GM08714 (cell line): Measurements from ENCODE around the gene ARHGEF25.
"Not testable (repeated sequence)": the region's sequence is repeated elsewhere in the genome, so short reads cannot be mapped to it uniquely, and the experiment has no call there.

Experiments
- H3K4me3 ChIP-seq: fragments of 200-500 bp; sonication (Bioruptor generic); 2 replicates; pipeline ENCODE4 v1.5.1; 2014; ENCODE audit warnings: mild to moderate bottlenecking, low read length, inconsistent platforms
- ZNF274 ChIP-seq: IDR thresholded peaks from 2 replicates; pipeline ENCODE4 v1.6.1; 2012; ENCODE audit warnings: mild to moderate bottlenecking, low read depth, low read length

ARHGEF25 gene

GRCh38 chr12:57609101-57609780 is 2.0 kb upstream of the ARHGEF25 start:
- no peak for TF ChIP-seq ZNF274
- H3K4me3 ChIP-seq: no peak overlapping the region

DNA sequence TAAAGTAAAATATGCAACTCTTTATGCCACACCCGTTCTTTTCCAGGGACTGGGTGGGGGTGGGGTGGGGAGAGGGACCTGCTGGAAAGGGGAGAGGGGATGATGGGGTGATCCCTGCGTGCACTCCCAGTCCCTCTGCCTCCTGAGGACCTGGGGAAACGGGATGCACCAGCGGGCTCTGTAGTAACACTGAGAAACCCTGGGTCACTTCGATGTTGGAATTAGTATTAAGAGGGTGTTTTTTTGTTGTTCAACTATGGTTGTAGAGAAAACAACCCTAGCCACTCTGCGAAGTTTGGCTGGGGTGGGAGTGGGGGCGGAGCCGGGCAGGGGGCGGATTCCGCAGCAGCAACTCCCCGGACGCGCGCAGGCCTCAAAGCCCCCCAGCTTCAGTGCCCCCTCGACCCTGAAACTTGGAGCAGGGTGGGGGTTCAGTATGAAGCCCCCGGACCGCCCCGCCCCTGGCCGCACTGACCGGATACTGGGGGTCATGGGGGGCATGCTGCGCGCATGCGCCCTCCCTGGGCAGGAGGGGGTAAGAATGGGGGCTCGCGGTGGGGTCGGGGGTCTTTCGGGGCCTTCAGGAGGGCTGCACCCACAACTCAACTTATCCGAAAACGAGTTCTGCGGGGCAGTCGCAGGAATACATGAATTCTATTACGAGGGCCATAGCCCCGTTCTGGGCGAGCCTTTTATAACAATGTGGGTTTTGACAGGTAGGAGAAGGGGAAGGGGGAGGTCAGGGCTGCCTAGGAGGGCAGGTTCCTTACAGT is 1.3 kb upstream of the ARHGEF25 start:
- no peak for TF ChIP-seq ZNF274
- no peak overlapping the region for H3K4me3 ChIP-seq

DNA sequence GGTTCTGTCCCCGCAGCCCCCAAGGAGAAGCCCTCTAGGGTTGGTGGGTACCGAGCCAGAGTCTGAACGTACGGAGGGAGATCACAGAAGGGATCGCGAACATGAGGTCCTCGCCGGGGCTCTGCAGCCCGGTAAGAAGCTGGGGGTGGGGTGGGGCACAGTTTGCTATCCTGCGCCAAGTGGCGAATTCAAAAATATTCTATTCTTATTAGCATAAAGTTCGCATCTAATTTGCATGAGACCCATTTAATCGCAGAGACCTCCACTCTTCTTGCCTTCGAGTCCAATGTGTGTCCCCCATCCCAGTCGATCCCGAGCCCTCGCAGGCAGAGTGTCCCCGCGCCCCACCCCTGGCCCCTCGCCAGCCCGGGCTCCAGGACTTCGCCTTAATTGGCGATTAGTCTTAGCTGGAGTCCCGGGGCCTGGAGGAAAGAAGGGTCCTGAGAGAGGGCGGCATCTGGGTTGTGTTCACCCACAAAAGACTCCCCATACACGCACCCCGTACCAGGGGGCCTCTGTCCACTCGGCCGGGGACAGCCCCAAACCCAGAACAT is 604 bp upstream of the ARHGEF25 start:
- H3K4me3 ChIP-seq: peak overlapping the region; percentile 57; the same call in 1 of the 2 replicates
- TF ChIP-seq ZNF274: no peak

GRCh38 chr12:57611827-57612710 is 834 bp downstream of the ARHGEF25 start:
- H3K4me3 ChIP-seq: no peak overlapping the region
- TF ChIP-seq ZNF274: no peak

DNA sequence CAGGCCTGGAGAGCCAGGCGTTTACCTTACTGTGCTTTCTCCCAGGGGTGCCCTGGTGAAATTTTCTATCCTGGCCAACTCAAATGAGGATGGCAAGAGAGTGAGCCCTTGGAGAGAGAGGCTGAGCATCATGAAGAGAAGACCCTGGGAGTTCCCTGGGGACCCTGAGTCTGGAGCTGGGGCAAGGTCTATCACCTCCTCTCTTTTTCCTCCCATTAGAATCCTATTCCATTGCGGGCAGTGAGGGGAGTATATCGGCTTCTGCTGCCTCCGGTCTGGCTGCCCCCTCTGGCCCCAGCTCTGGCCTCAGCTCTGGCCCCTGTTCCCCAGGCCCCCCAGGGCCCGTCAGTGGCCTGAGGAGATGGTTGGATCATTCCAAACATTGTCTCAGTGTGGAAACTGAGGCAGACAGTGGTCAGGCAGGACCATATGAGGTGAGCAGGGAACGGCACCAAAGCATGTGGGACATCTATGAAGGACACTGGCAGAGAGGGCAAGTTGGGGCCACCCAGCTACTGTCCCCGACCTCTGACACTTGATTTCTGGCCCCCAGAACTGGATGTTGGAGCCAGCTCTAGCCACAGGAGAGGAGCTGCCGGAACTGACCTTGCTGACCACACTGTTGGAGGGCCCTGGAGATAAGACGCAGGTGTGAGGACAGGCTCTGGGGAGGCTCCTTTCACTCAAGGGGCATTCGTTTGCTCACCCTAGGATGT is 1.6 kb downstream of the ARHGEF25 start:
- no peak for TF ChIP-seq ZNF274
- H3K4me3 ChIP-seq: no peak overlapping the region

DNA sequence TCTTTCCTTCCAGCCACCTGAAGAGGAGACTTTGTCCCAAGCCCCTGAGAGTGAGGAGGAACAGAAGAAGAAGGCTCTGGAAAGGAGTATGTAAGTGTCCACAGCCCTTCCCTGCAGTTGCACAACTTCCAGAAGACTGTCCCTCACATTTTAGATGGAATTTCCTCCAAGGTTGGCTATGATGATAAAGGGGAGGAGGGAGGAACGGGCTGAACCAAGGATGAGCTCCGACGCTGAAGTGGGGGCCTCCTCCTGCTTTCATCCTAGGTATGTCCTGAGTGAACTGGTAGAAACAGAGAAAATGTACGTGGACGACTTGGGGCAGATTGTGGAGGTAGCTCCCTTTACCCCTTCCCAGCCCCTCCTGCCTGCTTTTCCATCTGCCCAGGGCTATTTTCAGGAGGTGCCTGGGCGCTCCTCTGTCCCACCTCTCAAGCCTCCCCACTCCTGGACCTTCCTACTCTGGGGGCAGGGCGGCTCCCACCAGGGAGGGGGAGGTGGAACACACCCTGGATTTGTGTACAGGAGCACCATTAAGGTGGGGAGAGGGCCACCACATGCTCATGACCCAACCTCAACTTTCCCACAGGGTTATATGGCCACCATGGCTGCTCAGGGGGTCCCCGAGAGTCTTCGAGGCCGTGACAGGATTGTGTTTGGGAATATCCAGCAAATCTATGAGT is 2.3 kb downstream of the ARHGEF25 start:
- no peak for TF ChIP-seq ZNF274
- H3K4me3 ChIP-seq: no peak overlapping the region

DNA sequence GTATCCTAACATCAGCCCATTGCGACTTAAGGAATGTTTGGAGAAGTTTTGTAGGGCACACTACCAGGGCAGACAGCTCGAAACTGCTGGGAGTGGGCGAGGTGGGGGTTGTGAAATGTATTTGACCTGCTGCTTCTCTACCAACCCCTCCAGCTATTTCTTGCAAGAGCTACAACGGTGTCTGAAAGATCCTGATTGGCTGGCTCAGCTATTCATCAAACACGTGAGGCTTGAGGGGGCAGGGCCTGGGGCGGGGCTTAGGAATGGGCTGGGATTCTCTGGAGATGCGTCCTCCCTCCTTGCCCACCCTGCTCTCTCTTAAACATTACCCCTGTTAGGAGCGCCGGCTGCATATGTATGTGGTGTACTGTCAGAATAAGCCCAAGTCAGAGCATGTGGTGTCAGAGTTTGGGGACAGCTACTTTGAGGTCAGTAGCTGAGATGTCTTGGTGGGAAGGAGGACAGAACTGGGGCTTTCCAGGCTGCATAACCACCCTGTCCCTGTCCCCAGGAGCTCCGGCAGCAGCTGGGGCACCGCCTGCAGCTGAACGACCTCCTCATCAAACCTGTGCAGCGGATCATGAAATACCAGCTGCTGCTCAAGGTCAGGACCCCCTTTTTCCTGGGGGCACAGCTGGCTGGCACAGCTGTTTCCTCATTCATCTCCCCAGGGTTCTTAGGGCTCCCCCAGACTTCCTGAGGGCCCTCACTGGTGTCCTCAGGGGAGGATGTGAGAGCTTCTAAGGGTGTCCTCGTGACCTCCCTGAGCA is 3.1 kb downstream of the ARHGEF25 start:
- no peak for TF ChIP-seq ZNF274
- no peak overlapping the region for H3K4me3 ChIP-seq

DNA sequence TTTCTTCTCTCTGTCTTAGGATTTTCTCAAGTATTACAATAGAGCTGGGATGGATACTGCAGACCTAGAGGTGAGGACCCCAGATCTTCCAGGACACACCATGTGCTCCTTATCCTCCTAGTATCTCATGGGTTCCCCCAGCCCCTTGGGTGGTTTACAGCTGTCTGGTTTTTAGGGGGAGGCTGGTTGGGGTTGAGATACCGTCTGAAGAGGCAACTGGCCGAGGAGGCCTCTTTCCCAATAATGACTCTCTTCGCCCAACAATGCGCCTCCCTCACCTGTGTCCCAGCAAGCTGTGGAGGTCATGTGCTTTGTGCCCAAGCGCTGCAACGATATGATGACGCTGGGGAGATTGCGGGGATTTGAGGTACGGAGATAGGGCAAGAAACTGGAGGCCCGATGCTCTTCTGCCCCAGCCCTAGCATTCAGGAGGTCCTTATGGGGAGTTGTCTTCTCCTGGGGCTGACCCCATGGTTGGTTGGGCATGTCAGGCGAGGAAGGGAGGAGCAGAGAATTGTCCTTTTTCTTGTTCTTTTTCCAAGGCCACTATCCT is 3.8 kb downstream of the ARHGEF25 start:
- no peak for TF ChIP-seq ZNF274
- no peak overlapping the region for H3K4me3 ChIP-seq

GRCh38 chr12:57615637-57616036 is 4.4 kb downstream of the ARHGEF25 start:
- no peak overlapping the region for H3K4me3 ChIP-seq
- no peak for TF ChIP-seq ZNF274

DNA sequence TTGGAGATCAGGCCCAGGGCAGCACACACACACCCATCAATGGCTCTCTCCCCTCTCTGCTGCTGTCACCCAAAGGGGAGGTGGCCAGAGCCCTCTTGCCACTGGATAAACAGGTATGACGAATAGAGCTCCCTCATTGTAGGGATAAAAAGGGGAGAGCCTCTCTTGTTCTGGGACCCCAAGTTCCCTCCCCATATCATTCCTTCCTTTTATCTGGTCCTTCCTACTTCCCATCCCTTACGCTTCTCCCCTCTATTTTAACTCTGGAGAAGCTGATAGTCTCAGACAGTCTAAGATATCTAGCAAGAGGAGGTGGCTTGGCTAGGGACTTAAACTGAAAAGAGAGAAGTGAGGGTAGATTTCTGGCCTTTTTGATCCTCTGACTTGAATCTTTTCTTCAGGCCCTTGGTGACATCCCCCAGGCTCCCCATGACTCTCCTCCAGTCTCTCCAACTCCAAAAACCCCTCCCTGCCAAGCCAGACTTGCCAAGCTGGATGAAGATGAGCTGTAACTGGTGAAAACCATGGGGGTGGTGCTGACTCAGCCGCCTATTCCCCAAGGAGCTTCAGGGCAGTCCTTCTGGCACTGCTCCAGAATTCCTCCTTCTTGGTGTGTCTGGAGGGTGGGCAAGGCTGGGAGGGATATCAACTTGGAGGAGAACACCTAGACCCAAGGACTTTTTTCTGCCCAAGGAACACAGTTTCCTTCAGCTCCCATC is 5.3 kb downstream of the ARHGEF25 start:
- no peak overlapping the region for H3K4me3 ChIP-seq
- no peak for TF ChIP-seq ZNF274

- H3K4me3 ChIP-seq: no peak overlapping the region
- TF ChIP-seq ZNF274: no peak
Observed at GRCh38 chr12:57617942-57618341, 6.7 kb downstream of the ARHGEF25 start.

- H3K4me3 ChIP-seq: not testable (repeated sequence)
Observed at GRCh38 chr12:57618431-57618830, 7.2 kb downstream of the ARHGEF25 start.
